NCI-H187 treated with DMSO at 0.1 percent for 48 hours (cell line): Measurements from ENCODE around the gene HCN2.
"Not testable (repeated sequence)": the region's sequence is repeated elsewhere in the genome, so short reads cannot be mapped to it uniquely, and the experiment has no call there.

Experiments
- DNase-seq: peaks from one replicate; lab custom pipeline; 2025; lab: John Stamatoyannopoulos, UW

The HCN2 gene

GRCh38 chr19:605061-605971 lies 15.6 kb downstream of the HCN2 start:
- not testable (repeated sequence) for DNase-seq

GRCh38 chr19:607301-608154 lies 17.8 kb downstream of the HCN2 start:
- no peak for DNase-seq

- DNase-seq, result no peak
Observed at GRCh38 chr19:608155-609003, 18.7 kb downstream of the HCN2 start.

GRCh38 chr19:609004-609346 lies 19.3 kb downstream of the HCN2 start:
- DNase-seq, result no peak

GRCh38 chr19:610071-610800 lies 20.6 kb downstream of the HCN2 start:
- DNase-seq, result no peak

- DNase-seq, result no peak
Observed at GRCh38 chr19:610801-611480, 21.3 kb downstream of the HCN2 start.

GRCh38 chr19:611481-611868 lies 21.8 kb downstream of the HCN2 start:
- no peak for DNase-seq

GRCh38 chr19:612941-613340 lies 23.3 kb downstream of the HCN2 start:
- DNase-seq, result no peak

GRCh38 chr19:613732-614567 lies 24.3 kb downstream of the HCN2 start:
- no peak for DNase-seq

GRCh38 chr19:615619-616018 lies 25.9 kb downstream of the HCN2 start:
- DNase-seq, result no peak

GRCh38 chr19:616062-616700 lies 26.5 kb downstream of the HCN2 start:
- no peak for DNase-seq

- no peak for DNase-seq
Observed at GRCh38 chr19:616747-617526, 27.3 kb downstream of the HCN2 start.

GRCh38 chr19:617551-618246 lies 28.0 kb downstream of the HCN2 start:
- no peak for DNase-seq

GRCh38 chr19:618247-618619 lies 28.6 kb downstream of the HCN2 start:
- DNase-seq, result no peak

GRCh38 chr19:618674-619285 lies 29.1 kb downstream of the HCN2 start:
- DNase-seq, result no peak

- DNase-seq, result no peak
Observed at GRCh38 chr19:619286-620002, 29.8 kb downstream of the HCN2 start.
